HG02973 (cell line): ENCODE measurements around the gene XPO6.

Experiments
- ATAC-seq: cut with Tn5 transposase; IDR thresholded peaks from one replicate; pipeline ENCODE4 v1.9.1; 2021; ENCODE audit warnings: moderate library complexity; ENCODE audit not compliant: unreplicated experiment

The XPO6 gene

DNA sequence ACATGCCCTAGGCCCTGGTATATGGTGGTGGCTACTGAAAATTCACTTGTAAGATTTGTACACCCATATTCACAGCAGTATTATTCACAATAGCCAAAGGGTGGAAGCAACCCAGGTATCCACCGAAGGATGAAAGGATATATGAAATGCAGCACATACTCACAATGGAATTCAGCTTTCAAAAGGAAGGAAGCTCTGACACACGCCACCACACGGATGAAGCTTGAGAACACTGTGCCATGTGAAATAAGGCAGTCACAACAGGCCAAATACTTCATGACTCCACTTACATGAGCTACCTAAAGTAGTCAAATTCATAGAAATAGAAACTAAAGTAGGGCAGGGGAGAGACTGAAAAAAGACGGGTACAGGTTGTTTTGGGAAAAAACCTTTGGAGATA, 2.9 kb downstream of the XPO6 start:
- ATAC-seq = no peak

DNA sequence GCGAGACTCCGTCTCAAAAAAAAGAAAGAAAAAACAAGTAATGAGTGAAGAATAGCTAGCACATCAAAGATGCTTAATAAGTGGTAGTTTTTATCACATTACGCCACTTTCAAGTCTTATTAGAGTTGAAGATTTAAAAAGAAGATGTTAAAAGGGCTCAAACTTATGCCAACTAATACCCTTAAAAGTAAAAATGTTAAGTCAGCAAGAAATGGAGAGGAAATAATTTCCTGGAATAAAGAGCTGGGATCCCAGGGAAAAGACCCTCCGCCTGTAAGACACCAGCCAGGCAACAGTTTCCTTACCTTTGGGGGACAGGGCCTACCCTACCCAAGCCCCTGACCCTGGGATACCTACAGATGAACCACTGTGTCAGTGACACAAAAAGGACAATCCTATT, 3.6 kb downstream of the XPO6 start:
- no peak for ATAC-seq

DNA sequence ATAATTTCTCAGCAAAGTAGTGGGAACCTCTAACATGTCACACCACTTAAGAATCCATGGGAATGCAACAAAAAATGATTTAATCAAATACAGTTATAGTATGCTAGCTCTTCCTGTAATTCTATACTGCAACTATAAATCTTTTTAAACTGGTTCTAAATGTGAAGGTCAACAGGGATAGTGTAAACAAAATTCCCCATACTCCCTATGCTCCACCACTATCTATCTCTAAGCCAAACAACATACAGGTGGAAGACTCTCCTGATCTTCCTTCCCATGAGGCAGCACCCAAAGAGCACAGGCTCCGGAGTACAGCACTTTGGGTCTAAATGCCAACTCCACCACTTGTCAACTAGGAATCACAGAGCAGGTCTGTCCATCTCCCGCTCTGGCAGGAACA, 4.4 kb downstream of the XPO6 start:
- ATAC-seq = no peak

GRCh38 chr16:28205974-28206373, 5.8 kb downstream of the XPO6 start:
- ATAC-seq = no peak

DNA sequence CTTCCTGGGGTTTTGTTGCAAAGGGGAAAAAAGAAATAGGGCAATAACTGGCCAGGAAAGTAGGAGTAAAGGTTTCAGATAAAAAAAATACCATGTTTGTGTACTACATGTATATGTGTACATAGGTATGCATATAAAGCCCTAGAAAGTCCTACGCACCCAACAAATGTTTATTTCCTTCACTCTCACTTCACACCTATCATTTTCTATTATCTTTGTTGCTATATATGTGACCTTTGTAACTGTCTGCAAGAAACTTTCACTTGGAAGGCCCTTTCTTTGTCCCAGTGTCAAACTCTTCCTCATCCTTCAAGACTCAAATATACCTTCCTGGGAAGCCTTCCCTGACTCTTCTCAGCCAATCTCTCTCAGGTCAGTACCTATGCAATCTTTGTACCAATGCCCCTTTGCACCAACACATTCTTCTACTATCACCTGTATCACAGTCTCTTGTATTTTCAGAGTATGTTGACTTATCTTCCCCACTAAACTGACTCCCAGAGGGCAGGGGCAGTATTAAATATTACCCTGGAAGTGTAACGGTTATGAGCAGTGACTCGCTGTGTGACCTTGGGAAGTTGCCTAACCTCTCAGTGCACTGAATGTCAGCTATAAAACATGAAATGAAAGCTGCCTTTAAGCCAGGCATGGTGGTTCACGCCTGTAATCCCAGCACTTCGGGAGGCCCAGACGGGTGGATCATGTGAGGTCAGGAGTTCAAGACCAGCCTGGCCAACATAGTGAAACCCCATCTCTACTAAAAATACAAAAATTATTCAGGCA, 6.5 kb downstream of the XPO6 start:
- ATAC-seq = no peak

GRCh38 chr16:28204622-28205021, 7.1 kb downstream of the XPO6 start:
- no peak for ATAC-seq

GRCh38 chr16:28204204-28204603, 7.6 kb downstream of the XPO6 start:
- no peak for ATAC-seq

DNA sequence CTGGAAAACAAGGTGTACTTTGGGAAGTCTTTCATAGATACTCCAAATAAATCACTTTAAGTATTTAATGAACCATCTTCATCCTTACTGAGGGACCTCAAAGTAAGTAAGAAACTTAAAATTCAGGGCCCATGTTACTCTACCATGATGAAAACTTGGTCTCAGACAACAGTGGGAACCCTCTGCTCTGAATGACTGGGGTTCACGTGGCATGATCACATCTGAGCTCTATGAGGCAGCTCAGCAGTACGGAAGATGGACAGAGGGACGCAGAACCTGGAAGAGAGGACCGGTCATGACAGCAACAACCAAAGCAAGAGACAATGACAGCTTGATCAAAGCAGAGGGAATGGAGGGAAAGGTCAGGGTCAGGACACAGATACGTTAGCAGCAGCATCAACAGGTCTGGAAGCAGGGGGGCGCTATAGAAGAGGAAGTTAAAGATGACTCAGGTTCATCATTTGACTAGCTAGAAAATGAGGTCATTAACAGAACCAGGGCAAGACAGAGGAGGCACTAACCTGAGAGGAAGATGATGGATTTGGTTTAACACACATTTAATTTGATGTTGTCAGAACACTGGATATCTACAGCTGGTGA, 9.5 kb downstream of the XPO6 start:
- ATAC-seq = no peak

DNA sequence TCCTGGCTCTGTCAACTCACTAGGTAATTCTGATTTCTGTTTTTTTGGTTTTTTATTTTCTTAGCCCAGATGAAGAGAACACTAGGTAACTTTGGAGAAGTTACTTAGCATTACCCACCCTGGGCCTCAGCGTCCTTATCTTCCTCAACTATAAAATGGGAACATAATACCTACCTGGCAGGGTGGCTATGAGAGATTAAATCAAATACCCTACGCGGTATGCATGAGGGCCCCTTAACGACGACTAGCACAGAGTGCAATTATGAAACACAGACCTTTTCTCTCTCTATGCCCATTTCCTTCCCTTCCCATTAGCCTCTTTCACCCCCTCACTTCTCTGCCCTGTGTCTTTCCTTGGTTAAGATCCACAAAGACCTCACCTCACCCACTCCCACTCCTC, 11.1 kb downstream of the XPO6 start:
- no peak for ATAC-seq

- no peak for ATAC-seq
Observed at GRCh38 chr16:28196387-28196987, 15.3 kb downstream of the XPO6 start.

DNA sequence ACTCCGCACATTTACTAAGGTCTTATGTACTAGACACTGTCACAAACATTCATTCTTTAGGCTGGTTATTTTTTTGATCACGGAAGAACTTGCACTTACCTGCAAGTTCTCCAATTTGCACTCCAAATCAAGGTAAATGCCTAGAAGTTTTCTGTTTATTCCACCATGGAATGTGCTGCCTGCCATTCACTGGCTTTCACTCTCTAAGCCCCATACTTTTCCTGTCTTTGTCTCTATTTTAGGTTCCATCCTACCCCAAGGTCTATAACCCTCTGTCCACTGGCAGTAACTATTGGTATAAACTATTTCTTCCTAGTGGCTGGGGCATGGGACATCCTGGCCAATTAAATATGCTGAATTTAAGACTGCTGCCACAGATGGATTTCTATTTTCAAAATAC, 15.9 kb downstream of the XPO6 start:
- no peak for ATAC-seq

- ATAC-seq = no peak
Observed at GRCh38 chr16:28193530-28194423, 18.0 kb downstream of the XPO6 start.

- ATAC-seq = no peak
Observed at GRCh38 chr16:28192806-28193529, 18.8 kb downstream of the XPO6 start.

- ATAC-seq = no peak
Observed at GRCh38 chr16:28191364-28191960, 20.3 kb downstream of the XPO6 start.

- no peak for ATAC-seq
Observed at GRCh38 chr16:28189245-28189644, 22.5 kb downstream of the XPO6 start.

DNA sequence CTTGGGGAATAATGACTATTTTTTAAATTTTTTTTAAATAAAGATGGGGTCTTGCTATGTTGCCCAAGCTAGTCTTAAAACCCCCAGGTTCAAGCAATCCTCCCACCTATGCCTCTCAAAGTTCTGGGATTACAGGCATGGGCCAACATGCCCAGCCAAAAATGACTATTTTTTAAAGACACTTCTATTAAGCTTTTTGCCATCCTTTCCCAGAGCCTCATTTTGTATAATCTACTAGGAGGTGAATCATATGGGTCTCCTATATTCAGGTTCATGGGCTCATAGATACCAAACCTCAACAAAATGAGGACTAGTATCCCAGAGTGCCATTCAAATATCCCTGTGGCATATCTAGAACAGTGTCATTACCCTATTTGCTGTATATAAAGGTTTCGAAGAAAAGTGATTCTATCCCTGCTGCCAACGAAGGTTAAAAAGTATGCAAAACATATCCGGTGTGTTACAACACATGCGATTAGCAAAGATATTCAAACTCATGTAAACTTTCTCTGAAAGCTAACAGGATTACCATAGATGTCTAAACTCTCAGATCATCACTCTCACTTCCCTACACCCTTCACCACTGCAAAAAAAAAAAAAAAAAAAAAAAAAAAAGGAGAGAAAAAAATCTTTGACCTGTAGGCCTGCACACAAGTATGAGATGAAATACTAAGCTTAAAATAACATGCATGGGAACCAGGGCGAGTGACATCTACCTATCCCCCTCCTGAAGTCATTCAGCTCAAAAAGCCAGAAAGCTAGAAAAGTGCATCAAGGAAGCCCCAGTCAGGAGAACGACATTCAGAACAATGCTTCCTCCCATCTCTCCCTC, 23.5 kb downstream of the XPO6 start:
- peak; percentile 68 for ATAC-seq

DNA sequence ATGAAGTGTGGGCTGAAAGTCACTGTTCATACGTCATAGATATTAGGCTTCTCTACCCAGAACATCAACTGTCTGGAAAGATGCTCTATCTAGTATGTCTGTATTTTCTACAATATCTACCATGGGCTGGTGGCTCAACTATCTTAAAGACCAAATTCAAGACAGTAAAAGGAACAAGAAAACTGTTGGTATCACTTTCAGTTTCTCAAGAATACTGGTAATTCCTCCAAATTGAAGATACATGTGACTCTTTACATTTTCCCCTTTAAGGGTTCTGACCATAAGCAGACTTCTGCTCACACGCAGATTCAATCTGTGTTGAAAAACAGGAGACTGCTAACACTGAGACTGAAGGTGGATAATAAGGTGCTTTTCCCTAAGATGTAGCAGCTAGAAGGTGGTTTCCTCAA, 24.2 kb downstream of the XPO6 start:
- ATAC-seq = peak; percentile 43

- no peak for ATAC-seq
Observed at GRCh38 chr16:28186752-28187151, 25.0 kb downstream of the XPO6 start.

GRCh38 chr16:28185696-28186095, 26.1 kb downstream of the XPO6 start:
- ATAC-seq = no peak
